GM04503 (cell line): ENCODE results near the gene MEST.
"Not testable (repeated sequence)": the region's sequence is repeated elsewhere in the genome, so short reads cannot be mapped to it uniquely, and the experiment has no call there.

Source experiments
- DNase-seq: peaks from one replicate; pipeline ENCODE4 v3.0.0-alpha.2; 2012; ENCODE audit warnings: low read depth

MEST gene

GRCh38 chr7:130491841-130492522 is at the start of gene MEST:
MEST (plus strand) TSS chr7:130492085; CDS start chr7:130492314, 229 bp downstream.
- no peak for DNase-seq

- DNase-seq, result no peak
These were observed 49.3 kb upstream of the MEST start for GRCh38 chr7:130442601-130443000.

- no peak for DNase-seq
These were observed 47.7 kb upstream of the MEST start for GRCh38 chr7:130444234-130444633.

GRCh38 chr7:130444751-130445407 is 47.0 kb upstream of the MEST start:
- DNase-seq, result no peak

- no peak for DNase-seq
These were observed 45.6 kb upstream of the MEST start for GRCh38 chr7:130446259-130446658.

GRCh38 chr7:130451344-130451743 is 40.5 kb upstream of the MEST start:
- not testable (repeated sequence) for DNase-seq

GRCh38 chr7:130452951-130453350 is 38.9 kb upstream of the MEST start:
- no peak for DNase-seq

- no peak for DNase-seq
These were observed 36.9 kb upstream of the MEST start for GRCh38 chr7:130454959-130455358.

GRCh38 chr7:130458257-130458656 is 33.6 kb upstream of the MEST start:
- no peak for DNase-seq

GRCh38 chr7:130461272-130461671 is 30.6 kb upstream of the MEST start:
- DNase-seq, result peak; percentile 66

GRCh38 chr7:130463553-130464434 is 28.1 kb upstream of the MEST start:
- no peak for DNase-seq

- no peak for DNase-seq
These were observed 23.3 kb upstream of the MEST start for GRCh38 chr7:130468612-130469011.

GRCh38 chr7:130471974-130472373 is 19.9 kb upstream of the MEST start:
- DNase-seq, result no peak

GRCh38 chr7:130473289-130473688 is 18.6 kb upstream of the MEST start:
- no peak for DNase-seq

GRCh38 chr7:130473876-130474275 is 18.0 kb upstream of the MEST start:
- DNase-seq, result no peak

GRCh38 chr7:130475776-130476175 is 16.1 kb upstream of the MEST start:
- DNase-seq, result no peak

GRCh38 chr7:130476297-130477150 is 15.4 kb upstream of the MEST start:
- no peak for DNase-seq

GRCh38 chr7:130478991-130479390 is 12.9 kb upstream of the MEST start:
- no peak for DNase-seq

GRCh38 chr7:130479716-130480400 is 12.0 kb upstream of the MEST start:
- no peak for DNase-seq

GRCh38 chr7:130481898-130482297 is 10.0 kb upstream of the MEST start:
- DNase-seq, result no peak

GRCh38 chr7:130483031-130483430 is 8.9 kb upstream of the MEST start:
- DNase-seq, result no peak
